ENCODE measurements around the gene PYCARD. TPM values are rescaled to one million over a fixed set of nuclear protein-coding genes. Genes with fewer than 3 reads are reported as not detected.

Gene PYCARD
- total RNA-seq, 4 donors from 2014 or later = 27.1 to 88.4 (median 49.7) TPM

Small RNA genes lying within 50 kb of the gene (small RNA-seq; reads per million reads assigned to genes)
- gene AC009088.4 (not detected), gene NDUFA3P6 (not detected)

Other genes with a start within 250 kb of the PYCARD start
- 10 to 100 TPM in 1 of 4 donors, 1 to 10 TPM in 3; 3.9 to 10.5 (median 5.3) TPM for gene SETD1A, start 245.0 kb downstream of the PYCARD start, total RNA-seq
- gene HSD3B7, start 217.6 kb downstream of the PYCARD start, total RNA-seq = 10 to 100 TPM; 18.3 to 73.8 (median 30.0) TPM
- gene STX1B, start 192.1 kb downstream of the PYCARD start, total RNA-seq = 1 to 10 TPM in 2 of 4 donors, under 1 TPM in 2; 0.49 to 2.2 (median 0.90) TPM
- gene STX4, start 169.2 kb downstream of the PYCARD start, total RNA-seq = 10 to 100 TPM; 45.7 to 70.7 (median 55.6) TPM
- gene ZNF668, start 128.5 kb downstream of the PYCARD start, total RNA-seq = 10 to 100 TPM in 1 of 4 donors, 1 to 10 TPM in 3; 7.3 to 10.7 (median 7.6) TPM
- gene ZNF646, start 128.3 kb downstream of the PYCARD start, total RNA-seq = 10 to 100 TPM in 3 of 4 donors, 1 to 10 TPM in 1; 8.3 to 15.6 (median 14.9) TPM
- gene PRSS53, start 113.8 kb downstream of the PYCARD start, total RNA-seq = 1 to 10 TPM; 1.5 to 3.2 (median 1.8) TPM
- gene VKORC1, start 108.0 kb downstream of the PYCARD start, total RNA-seq = 100 to 1,000 TPM in 2 of 4 donors, 10 to 100 TPM in 2; 53.3 to 129 (median 94.6) TPM
- gene BCKDK, start 94.4 kb downstream of the PYCARD start, total RNA-seq = 10 to 100 TPM; 26.6 to 45.2 (median 33.2) TPM
- gene KAT8, start 85.1 kb downstream of the PYCARD start, total RNA-seq = 10 to 100 TPM; 42.3 to 71.2 (median 51.9) TPM
- 1 to 10 TPM in 1 of 4 donors, not detected in 3; 1.4 TPM for gene PRSS8, start 67.0 kb downstream of the PYCARD start, total RNA-seq
- 10 to 100 TPM in 2 of 4 donors, 1 to 10 TPM in 2; 2.6 to 11.3 (median 8.3) TPM for gene PRSS36, start 52.7 kb downstream of the PYCARD start, total RNA-seq
- gene FUS, start 22.6 kb downstream of the PYCARD start, total RNA-seq = 10 to 100 TPM; 53.7 to 92.5 (median 66.2) TPM
- not detected for gene TRIM72, start 11.4 kb upstream of the PYCARD start, total RNA-seq
- not detected for gene PYDC1, start 14.4 kb upstream of the PYCARD start, total RNA-seq
- 10 to 100 TPM; 12.4 to 72.2 (median 29.8) TPM for gene ITGAM, start 57.2 kb upstream of the PYCARD start, total RNA-seq
- gene ITGAX, start 152.4 kb upstream of the PYCARD start, total RNA-seq = 100 to 1,000 TPM in 1 of 4 donors, 1 to 10 TPM in 3; 4.7 to 158 (median 7.3) TPM
- under 1 TPM in 3 of 4 donors, not detected in 1; 0.22 to 0.68 (median 0.65) TPM for gene ITGAD, start 190.6 kb upstream of the PYCARD start, total RNA-seq
- not detected for gene COX6A2, start 225.6 kb upstream of the PYCARD start, total RNA-seq
- gene ZNF843, start 240.0 kb upstream of the PYCARD start, total RNA-seq = 1 to 10 TPM in 3 of 4 donors, under 1 TPM in 1; 0.98 to 2.4 (median 1.3) TPM

Measured in subcutaneous adipose tissue (tissue), 4 donors.